CD4-positive, alpha-beta T cell treated with Interleukin-15 for 4 hours (primary cell): ENCODE results near the gene CENPC.

Experiments used
- DNase-seq: peaks from one replicate; pipeline ENCODE4 v3.0.0-alpha.2; 2020; ENCODE audit warnings: low spot score

Gene CENPC, protein sequence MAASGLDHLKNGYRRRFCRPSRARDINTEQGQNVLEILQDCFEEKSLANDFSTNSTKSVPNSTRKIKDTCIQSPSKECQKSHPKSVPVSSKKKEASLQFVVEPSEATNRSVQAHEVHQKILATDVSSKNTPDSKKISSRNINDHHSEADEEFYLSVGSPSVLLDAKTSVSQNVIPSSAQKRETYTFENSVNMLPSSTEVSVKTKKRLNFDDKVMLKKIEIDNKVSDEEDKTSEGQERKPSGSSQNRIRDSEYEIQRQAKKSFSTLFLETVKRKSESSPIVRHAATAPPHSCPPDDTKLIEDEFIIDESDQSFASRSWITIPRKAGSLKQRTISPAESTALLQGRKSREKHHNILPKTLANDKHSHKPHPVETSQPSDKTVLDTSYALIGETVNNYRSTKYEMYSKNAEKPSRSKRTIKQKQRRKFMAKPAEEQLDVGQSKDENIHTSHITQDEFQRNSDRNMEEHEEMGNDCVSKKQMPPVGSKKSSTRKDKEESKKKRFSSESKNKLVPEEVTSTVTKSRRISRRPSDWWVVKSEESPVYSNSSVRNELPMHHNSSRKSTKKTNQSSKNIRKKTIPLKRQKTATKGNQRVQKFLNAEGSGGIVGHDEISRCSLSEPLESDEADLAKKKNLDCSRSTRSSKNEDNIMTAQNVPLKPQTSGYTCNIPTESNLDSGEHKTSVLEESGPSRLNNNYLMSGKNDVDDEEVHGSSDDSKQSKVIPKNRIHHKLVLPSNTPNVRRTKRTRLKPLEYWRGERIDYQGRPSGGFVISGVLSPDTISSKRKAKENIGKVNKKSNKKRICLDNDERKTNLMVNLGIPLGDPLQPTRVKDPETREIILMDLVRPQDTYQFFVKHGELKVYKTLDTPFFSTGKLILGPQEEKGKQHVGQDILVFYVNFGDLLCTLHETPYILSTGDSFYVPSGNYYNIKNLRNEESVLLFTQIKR

DNA sequence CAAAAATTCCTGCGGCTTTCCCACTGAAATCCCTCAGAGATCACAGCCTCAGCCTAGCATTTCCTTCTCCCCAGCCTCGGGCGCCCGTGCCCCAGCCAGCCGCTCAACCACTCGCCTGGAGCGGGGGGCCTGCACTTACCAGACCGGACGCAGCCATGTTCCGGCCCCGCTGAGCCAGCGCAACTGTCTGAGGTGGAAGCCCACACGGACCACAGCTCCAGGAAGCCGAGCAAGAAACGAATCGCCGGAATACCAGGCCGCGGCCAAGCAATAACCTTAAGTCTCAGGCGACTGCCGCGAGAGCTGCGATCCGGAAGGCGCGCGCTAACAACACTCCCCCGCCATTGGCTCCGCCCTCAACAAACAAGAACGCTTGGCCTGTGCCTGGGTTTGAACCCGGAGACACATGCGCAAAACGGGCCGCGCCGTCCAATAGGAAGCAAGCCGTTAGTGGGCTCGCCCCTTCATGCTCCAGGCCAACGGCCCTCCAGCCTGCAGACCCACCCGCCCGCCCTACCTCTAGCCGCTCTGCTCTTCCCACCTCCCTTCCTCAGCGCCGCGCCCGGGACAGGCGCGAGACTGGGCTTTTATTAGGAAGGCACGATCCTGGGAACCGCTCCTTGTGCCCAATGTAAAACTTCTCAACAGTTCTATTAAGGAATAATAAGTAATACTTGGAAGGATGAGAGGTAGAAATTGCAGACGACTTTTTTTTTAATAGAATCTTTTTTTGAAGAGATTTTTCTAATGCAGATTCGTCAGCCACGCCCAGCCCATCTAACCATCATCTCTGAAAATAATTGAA is at the start of gene CENPC:
Gene CENPC (minus strand): TSS at position 305 of the 805 bp plus-strand sequence. CDS start 148 bp downstream, at position 157.
- DNase-seq: peak; percentile 92

DNA sequence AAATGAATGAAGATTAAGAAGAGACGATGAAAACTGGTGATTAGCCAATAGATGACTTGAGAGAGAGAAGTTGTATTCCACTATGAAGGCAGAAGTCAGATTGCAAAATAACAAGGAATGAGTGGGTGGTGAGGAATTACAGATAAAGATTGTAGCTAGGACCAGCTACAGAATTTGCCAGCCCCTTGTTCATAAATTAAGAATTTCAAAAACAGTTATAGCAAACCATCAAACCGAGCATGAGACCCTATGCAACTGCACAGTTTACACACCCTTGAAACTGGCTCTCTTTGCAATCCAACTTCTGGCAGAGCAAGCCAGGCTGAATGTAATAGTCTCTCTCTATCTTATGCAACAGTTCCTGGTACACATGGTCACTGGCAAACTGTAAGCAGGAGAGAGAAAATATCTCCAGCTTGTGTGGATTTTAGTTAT is 48.5 kb upstream of the CENPC start:
- no peak for DNase-seq

DNA sequence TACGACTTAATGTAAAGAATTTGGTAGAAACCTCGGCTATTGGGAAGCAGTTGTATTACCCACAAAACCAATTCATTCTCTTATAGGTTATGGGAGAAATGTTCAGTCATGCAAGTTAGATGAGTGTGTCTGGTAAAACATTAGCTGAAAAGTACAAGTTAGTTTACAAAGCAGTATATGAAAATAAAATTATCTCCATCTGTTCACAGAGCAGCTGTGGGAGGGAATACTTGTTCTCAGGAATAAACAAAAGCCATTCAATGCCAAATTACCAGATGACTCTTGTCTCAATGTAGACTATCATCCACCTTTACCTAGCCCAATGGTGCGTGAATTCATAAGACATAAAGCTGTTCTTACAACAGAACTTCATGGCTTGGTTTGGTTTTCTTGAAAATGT is 41.9 kb upstream of the CENPC start:
- no peak for DNase-seq

DNA sequence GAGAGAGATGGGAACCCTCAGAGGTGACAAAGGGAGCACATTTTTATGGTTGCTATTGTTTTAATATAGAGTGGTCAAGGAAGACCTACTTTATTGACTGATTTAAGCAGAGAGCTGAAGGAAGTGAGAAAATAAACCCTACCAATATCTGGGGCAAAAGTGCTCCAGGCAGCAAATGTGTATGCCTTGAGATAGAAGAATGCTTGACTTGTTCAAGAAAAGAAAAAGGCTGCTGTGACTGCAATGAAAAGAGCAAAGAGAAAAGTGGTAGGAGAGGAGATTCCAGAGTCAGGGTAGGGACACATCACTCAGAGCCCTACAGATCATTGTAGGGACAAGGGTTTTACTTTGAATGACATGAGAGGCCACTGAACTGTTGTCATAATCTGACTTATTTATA is 39.2 kb upstream of the CENPC start:
- no peak for DNase-seq

DNA sequence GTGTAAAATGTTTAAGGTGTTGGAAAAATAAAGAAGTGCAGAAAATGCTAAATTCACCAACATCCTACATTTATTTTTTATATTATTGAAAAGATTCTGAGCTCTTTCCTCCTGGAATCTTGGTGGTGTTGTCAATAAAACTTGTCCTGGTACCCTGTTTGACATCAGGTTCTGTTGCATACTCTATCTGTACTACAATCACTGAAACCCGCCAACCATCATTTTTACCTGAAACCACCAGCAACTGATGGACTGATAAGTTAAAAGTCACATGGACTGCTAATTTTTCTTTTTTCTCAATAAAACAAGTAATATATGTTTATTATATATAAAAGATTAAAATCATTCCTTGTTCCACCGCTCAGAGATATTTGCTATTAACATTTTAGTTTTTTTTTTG is 36.6 kb upstream of the CENPC start:
- DNase-seq: no peak

DNA sequence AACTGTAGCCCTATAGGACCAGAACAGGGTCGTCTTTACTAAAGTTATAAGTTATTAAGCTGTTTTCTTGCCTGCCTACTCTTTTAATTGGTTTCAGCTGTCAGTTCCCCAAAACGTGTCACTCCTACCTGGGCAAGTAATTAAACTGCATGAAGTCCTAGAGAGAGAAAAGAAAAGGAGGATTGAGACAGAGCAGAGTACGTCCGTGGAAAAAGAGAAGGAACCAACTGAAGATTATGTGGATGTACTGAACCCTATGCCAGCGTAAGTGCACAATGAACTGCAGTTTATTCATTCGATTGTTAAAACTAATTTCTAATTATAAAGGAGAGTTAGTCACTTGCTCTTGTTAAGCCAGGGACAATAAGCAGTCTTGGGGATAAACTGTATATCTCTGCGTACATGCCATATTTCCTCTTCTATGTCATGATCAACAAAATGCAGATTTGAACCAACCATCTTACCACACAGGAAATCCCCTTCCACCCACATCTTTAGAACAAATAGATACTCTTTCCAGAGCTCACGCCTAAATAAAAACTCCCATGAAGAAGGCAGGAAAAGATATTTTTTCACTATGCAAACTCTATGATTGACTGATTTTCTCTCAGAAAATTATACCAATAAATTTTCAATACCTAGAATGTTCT is 36.0 kb upstream of the CENPC start:
- no peak for DNase-seq

DNA sequence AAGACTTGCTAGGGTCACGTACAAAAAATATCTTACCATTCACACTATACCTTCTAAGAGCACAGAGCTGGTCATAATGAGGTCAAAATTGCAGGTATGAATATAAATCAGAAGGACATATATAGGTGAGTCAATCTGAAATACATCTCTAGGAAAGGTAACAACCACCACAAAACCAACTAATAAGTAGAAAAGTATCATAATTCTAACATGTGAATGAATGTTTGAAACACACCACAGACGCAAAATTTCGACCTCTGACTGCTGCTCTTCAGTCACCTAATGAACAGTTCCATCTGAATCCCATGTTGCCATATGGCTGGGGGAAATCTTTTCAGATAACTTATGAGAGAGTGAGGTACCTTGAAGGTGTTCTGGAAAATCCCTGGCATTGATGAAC is 35.3 kb upstream of the CENPC start:
- no peak for DNase-seq

DNA sequence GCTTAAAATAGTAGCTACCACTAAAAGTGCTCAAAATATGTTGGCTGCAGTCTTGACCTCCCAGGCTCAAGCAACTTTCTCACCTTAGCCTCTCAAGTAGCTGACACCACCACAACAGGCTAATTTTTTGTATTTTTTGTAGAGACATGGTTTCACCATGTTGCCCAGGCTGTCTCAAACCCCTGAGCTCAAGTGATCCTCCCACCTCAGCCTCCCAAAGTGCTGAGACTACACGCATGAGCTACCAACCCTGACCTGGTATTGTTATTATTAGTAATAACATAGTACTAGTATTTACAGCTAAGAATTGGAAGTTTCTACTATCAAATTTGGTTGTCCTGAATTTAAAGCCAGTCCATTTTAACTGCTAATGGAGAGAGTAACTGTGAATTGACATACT is 31.2 kb upstream of the CENPC start:
- no peak for DNase-seq

DNA sequence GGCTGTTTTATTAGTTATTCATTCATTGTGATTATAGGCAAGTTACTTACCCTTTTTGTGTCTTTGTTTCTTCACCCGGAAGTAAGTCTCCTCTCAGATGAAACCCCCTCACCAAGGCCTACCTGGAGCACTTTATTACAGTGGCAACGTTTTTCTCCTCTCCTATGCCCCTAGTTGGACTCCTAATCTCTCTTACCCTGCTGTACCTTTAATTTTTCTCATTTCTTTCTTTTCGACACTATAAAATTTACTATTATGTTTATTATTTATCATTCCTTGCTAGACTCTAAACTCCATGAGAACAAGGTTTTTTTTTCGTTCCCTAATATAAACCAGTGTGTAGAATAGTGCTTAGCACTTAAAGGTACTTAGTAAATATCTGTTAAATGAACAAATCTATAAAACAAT is 30.8 kb upstream of the CENPC start:
- no peak for DNase-seq

DNA sequence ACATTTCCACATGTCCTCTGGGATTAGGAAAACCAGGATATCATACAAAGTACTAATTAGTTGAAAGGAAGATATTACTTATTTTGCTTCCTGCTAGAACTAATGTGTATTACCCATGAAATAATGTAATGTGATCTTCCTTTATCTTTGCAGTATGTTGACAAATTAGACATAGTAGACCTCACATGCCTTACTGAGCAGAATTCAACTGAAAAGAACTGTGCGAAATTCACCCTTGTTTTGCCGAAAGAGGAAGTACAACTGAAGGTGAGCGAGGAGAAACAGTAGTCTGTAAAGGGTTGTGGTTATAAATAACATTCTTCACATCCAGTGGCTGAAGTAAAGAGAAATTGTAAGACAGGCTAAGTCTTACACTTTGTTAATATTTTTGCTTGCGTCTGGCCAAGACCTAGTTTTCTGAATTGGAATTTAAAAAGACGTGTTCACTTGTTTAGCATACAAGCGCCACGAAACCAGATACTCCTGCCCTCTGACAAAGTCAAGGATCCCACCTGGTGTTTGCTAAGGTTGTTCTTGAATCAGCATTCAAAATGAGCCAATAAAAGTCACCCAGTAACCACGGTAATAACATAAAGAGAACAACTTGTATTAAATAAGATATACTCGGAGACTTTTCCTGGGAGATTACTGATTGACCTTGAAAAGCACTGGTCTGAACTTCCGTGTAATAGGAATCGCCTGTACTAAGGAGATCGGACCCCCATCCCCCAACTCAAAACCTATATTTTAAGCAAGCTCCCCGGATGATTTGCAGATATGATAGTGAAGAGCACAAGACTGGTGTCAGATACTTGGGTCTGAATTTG is 30.1 kb upstream of the CENPC start:
- no peak for DNase-seq

DNA sequence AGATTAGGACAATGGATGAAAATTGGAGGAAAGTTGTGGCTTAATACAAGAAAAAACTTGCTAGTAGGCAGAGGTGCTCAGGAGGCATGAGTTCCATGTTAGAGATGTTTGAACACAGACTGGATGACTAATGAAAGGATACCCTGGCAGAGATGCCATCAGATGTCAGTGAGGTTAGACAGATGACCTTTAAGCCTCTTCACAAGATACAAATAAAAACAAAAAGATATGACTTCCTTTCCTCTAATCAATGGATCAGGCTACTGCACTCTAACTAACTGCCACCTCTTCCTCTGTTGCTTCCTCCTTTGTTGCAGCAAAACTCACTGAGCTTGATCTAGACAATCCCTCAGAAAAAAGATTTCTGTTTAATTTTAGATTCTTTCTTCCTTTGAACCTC is 27.9 kb upstream of the CENPC start:
- peak; percentile 10 for DNase-seq

DNA sequence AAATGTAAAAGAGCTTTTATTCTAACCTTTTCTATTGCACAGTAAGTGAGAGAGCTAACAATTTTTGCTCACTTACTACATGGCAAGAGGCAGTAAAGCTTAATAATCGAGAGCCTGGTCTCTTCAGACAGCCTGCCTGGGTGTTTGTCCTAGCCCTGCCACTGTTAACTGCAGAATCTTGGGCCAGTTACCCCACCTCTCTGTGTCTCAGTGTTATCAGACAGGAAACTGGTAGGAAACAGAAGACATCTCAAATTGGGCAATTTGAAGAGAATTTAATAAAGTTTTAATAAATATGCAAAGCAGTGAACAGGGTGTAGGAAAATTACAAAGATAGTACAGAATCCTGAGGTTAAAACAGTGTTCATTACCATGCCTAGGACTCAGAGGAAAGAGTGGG is 26.7 kb upstream of the CENPC start:
- DNase-seq: no peak

DNA sequence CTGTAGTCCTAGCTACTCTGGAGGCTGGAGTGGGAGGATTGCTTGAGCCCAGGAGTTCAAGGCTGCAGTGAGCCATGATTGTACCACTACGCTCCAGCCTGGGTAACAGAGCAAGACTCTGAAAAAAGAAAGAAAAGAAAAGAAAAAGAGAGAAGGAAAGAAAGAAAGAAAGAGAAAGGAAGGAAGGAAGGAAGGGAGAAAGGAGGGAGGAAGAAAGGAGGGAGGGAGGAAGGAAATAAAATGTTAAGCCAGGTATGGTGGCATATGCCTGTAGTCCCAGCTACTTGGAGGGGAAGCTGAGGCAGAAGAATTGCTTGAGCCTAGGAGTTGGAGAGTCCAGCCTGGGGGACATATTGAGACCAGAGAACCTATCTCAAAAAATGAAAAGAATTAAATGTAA is 25.2 kb upstream of the CENPC start:
- DNase-seq: no peak

DNA sequence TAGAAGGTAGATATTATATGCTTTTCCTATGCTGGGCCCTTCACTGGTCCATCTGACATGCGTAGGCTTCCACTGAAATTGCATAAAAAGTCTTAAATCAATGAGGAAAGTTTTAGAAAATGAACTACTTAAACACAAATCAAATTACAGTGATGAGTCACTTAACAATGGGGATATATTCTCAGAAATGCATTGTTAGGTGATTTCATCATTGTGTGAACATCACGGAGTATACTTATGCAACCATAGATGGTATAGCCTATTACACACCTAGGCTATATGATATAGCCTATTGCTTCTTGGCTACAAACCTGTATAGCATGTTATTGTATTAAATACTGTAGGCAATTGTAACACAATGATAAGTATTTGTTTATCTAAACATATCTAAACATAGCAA is 23.5 kb upstream of the CENPC start:
- no peak for DNase-seq

DNA sequence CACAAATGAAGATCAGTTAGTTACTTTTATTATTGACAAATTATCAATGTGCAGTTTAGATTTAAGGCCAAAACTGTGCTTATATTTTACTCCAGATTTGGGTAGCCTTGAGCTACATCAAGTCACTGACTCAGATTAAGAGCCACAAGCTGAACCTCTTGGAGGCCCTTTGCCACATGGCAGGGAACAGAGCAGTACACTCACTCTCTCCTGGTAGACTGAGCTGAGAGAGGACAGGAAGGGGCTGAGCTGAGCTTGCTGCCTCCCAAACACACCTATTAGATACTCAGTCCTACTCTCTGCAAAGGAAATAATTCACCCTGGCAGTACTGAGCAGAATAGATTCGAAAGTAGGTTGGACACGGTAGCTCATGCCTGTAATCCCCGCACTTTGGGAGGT is 21.0 kb upstream of the CENPC start:
- DNase-seq: no peak

DNA sequence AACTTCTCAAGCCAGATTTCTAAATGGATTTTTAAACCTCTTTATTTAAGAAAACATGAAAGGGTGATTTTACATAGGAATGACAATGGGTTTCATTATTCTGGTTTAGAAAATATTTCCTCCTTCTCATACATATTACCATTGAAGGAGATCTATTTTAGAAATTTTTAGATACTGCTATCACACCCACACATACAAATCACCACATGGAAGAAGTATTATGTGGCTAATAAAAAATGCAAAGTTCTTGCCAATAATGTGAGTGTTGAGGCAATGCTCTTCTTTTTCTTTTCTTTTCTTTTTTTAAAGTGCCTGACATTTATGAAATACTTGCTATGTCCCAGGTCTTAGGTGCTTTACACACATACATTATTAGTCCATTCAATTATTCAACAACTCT is 20.0 kb upstream of the CENPC start:
- DNase-seq: no peak

DNA sequence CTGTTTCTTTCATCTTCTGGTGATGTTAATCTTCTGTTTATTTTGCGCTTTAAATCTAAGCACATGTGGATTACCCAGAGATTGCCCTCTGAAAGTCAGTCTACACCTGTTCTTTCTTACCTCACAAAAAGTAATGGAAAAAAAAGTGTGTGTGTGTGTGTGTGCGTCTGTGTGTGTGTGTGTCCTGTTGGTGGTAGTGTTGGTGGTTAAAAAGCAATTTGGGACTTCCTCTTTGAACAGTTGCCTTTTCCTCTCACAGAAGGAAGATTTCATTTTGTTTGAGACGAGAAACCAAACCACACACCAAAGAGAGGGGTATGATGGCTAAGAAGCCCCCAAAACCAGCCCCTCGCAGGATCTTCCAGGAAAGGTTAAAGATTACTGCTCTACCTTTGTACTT is 13.2 kb upstream of the CENPC start, which contains the start of gene STAP1:
Gene STAP1 (plus strand): TSS at position 235 of the 400 bp plus-strand sequence. CDS start 83 bp downstream, at position 318.
- DNase-seq: no peak

DNA sequence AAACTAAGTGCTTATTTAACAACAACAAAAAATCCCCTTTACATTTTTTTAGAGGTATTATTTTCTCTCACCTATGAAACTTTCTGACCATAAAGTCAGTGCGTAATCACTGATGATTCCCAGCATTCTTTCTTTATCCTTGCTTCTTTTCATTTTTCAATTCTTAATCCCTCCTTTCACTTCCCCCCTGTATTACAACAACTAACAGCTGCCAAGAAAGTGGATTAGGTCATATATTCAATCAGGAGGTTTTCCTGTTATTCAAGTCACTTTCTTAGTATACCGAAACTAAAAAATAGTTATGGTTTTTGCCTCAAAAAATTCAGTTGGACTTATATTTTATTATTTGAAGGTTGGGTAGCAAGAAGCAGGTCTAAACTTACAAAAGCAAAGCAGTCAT is 11.1 kb upstream of the CENPC start:
- DNase-seq: no peak

DNA sequence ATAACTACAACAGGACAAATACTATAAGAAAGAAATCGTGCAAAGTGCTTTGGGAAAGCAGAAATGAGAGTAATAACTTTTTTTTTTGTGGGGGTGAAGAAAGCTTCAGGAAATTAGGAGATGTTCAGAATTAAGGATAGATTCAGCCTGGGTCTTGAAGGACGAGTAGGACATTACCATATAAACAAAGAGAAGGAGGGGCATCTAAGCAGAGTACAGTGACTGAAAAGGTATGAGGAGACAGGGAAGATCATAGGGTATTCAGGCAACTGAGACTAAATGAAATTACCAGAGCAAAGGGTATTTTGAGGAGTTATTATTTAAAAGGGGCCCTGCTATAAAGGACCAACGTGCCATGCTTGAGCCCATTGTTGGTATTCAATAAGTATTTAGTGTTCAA is 10.1 kb upstream of the CENPC start:
- DNase-seq: no peak

DNA sequence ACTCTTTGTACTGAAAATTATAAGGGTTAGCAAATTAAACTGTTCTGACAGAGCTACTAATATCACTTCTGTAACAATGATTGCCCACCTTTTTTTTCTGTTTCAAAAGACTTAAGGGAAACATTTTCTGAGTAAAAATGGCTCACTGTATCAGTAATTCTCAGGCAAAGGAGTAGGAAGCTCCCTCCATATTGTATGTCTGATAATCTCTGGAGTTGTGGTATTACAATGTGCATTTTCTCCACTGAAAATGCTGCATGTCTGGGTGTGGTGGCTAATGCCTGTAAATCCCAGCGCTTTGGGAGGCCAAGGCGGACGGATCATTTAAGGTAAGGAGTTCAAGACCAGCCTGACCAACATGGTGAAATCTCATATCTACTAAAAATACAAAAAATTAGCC is 8.8 kb upstream of the CENPC start:
- DNase-seq: no peak
